Stimulated activated CD4-positive, alpha-beta T cell treated with anti-CD3 and anti-CD28 coated beads, Interleukin-1b, Interleukin-23, amount 100 ng/mL, for 1 hour (primary cell): ENCODE data around the gene EVA1B.

Source experiments
- DNase-seq, 2 donors: peaks; one replicate each; pipeline ENCODE4 v3.0.0-alpha.2; 2020; ENCODE audit warnings: low read depth in 2 of 2

Gene EVA1B

GRCh38 chr1:36320291-36320761 lies 3.1 kb downstream of the EVA1B start:
- DNase-seq = no peak

- DNase-seq = no peak
Observed at GRCh38 chr1:36309397-36309796, 14.0 kb downstream of the EVA1B start.

- no peak for DNase-seq
Observed at GRCh38 chr1:36307601-36308330, 15.7 kb downstream of the EVA1B start.

DNA sequence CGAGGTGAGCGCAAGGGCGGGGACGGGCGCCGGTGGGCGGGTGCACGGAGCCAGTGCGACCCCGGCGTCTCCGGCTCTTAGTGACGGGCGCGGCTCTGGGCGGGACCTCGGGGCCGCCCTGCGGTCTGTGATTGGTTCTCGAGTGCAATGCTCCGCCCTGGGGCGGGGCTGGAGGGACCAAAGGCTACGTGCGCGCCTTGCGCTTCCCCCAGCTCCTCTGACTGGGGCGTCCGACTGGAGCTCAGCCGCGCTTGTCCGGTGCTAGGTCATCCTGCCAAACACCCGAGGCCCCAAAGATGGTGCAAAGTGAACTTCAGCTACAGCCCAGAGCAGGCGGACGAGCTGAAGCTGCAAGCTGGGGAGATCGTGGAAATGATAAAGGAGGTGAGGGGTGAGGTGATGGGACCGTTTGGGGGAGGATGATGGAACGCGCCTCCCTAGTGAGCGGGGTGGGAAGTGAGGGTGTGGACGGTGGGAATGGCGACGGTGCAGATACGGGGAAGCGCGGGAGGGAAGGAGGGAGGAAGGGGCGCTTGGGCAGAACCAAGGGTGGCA lies 16.5 kb downstream of the EVA1B start:
- DNase-seq = peak; percentile 77 to 89

DNA sequence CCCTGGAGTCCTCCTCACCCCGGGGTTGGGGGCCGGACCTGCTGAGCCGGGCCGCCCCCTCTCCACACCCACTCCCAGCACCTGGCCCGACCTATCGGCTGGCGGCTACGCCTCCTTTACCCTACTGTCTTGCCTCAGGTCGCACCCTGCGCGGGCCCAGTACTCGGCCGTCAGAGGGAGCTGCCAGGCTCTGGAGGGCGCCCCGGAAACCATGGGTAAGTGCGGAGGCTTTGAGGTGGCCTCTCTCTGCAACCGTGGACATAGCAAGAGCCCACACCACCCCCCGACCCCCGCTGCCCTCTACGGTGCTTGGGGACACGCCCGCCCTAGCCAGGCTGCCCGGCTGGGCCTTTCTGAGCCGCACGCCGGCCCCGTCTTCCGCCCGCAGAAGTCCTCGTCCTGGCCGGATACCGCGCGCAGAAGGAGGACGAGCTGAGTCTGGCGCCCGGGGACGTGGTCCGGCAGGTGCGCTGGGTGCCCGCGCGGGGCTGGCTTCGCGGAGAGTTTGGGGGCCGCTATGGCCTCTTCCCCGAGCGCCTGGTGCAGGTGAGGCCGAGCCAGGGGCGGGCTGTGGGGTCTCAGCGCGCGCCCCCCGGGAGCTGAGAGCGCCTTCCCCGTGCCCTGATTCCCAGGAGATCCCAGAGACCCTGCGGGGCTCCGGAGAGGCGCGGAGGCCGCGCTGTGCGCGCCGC lies 17.1 kb downstream of the EVA1B start, which contains the start of gene SH3D21:
Gene SH3D21, plus strand, starts transcription at position 159 of the 692 bp plus-strand sequence. Its CDS starts 53 bp downstream, at position 212.
- DNase-seq = no peak

GRCh38 chr1:36305915-36306209 lies 17.6 kb downstream of the EVA1B start:
- DNase-seq = no peak

GRCh38 chr1:36304970-36305914 lies 18.2 kb downstream of the EVA1B start:
- no peak for DNase-seq

DNA sequence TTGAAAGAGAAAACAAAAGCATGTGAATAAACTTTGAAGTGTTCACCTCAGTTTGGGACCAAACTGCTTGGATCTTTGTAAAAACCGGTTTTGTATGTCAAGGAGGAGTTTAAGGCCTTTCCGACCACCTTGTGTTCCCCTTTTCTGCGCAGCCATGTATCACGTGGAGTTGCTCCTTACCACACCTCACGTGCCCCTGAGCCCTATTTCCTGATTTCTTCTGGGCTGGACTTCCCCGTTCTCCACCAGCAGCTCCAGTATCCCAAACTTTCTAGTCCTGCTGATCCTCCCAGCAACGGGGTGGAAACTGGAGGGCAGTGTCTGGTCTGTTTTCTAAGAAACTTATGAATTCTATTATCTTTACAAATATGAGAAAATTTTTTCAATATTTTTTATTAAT lies 18.9 kb downstream of the EVA1B start:
- no peak for DNase-seq

DNA sequence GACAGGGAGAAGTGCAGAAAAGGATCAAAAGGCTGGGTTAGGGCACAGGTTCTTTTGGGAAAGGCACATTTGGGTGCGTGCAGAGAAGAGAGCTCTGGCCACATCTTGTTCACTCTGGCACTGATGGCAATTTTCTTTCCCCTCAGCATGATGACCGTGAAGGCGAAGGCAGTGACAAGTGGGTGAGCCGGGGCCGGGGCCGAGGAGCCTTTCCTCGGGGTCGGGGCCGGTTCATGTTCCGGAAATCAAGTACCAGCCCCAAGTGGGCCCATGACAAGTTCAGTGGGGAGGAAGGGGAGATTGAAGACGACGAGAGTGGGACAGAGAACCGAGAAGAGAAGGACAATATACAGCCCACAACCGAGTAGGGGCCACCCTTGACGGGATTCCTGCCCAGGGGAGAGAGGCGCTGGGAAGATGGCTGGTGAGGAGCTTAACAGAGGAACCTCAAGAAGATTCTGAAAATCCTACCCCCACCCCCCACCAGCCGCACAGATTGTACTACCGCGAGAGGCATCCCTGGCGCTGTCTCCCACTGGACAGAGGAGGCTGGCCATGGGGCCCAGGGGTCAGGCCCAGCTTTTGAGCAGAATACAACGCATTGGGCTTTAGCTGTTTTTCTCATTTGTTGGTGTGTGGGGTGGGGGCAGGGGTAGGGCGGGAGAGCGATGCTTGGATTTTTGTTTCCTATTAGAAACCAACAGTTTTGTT lies 19.6 kb downstream of the EVA1B start:
- DNase-seq = no peak

DNA sequence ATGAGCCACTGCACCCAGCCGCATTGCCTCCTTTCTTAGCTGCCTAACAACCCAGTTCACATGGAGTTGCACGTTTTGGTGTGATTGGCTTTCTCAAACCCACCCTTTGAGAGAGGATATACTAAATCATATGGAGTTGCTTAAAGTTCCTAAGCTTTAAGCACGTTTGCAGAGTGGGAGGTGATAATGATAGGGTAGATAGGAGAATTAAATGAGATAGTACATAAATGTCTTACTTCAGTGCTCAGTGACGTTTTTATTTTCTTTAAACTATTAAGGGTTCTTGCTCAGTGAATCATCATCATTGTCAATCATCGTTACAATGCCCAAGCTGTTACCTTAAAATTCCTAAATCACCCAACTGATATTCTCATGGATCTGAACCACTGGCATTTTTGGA lies 20.2 kb downstream of the EVA1B start:
- DNase-seq = no peak

DNA sequence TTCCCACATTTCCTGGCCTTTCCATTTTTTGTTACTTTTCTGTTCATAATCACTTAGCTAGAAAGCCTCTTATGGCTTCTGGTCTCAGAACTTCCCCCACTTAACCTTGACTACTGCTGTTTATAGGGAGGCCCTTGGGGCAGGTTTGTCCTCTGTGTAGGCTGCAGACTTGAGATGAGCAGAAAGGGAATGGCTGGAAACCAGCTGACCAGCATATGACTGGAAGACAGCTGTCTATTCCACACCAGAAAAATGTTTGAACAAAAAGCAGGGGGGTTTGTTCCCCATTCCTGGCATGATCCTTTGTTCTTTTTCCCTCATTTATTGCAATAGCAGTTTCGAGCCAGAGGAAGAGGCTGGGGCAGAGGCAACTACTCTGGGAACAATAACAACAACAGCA lies 22.2 kb downstream of the EVA1B start:
- DNase-seq = no peak

- no peak for DNase-seq
Observed at GRCh38 chr1:36300526-36300925, 22.9 kb downstream of the EVA1B start.

GRCh38 chr1:36298640-36299039 lies 24.8 kb downstream of the EVA1B start:
- no peak for DNase-seq

DNA sequence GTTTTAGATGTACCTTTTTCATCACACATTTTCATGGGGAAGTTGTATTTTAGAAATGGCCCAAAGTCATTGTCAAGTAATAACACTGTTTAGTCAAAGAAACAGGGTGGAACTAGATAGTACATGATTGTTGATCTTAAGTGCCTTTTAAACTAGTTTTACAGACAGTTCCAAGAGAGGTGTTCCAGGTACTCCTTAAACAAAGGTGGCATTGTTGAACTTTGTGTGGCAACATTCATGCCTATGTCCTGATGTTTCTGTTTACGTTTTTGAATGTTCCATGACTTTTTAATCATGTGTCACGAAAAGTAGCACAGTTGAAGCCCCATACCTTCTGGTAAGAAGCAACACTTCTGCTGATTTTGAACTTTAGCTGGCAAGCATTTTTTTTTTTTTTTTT lies 26.4 kb downstream of the EVA1B start:
- no peak for DNase-seq

DNA sequence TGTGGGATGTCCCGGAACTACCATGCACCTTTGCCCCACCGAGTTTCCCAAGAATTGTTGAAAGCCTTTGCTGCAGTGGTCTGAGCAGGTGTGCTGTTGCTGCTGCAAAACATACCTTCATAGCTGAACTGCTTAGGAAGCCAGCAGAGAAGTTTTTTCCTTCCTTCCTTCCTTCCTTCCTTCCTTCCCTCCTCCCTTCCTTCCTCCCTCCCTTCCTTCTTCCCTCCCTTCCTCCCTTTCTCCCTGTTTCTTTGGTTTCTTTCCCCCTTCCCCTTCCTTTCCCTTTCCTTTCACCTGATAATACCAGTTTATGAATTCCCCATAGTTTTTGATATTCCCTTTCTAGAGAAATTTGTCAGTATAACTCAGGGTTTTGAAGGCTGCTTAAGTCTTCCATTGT lies 28.1 kb downstream of the EVA1B start:
- DNase-seq = no peak

DNA sequence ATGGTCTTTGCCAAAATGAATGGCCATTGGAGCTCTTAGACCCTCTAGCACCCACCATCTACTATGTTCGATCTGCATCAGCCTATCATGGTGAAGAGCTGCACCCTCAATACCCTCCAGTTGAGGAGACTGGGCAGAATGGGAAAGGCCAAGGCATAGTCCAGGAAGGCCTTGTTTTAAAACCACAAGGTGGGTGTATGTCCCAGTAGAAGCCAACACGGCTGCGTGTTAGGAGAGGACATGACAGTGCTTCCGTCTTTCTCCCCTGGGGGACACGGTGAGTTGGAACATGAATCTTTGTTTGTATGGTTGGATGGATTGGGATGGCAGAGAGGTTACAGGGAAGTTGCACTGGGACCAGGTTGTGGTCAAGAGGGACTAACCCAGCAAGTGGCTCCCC lies 35.9 kb downstream of the EVA1B start:
- no peak for DNase-seq

- DNase-seq = no peak
Observed at GRCh38 chr1:36286802-36287201, 36.6 kb downstream of the EVA1B start.

- DNase-seq = peak in 1 of 2 donors; percentile 27
Observed at GRCh38 chr1:36285443-36286101, 37.9 kb downstream of the EVA1B start.

DNA sequence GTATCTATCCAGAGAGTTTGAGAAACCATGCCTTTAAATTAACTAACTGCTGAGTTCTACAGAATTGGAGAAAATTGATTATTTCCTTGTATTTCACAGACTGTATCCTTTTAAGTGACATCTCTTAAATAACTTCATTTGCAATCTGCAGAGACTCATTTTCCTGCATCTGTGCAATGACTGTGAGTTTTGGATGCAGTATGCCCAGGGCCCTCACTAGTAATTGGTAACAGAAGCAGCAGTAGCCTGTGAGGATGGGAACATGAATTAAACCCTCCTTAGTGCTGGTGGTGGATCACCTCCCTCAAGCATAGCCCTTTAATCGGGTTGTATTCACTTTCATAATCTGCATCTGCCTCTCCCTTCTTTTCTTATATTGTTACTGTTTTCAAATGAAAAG lies 38.9 kb downstream of the EVA1B start:
- no peak for DNase-seq

DNA sequence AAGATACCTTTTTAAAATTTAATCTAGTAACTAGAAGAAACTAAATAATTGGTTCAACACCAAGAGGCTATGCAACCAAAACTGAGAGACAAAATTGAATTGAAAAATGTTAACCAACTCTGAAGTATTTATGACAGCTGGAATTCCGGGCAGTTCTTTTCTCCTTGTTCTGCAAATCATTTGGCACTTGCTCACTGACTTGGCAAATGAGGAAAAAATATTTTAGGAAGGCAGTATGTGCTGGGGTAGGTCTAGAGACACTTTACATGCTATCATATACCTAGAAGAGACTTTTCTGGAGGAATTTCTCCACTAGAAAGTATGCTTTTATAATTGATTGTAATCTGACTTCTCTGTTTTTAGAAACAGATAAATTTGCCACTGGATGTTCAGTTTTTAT lies 39.4 kb downstream of the EVA1B start:
- DNase-seq = no peak

GRCh38 chr1:36279789-36280296 lies 43.6 kb downstream of the EVA1B start:
- no peak for DNase-seq
